HepG2 (cell line): ENCODE data around the gene SLC38A3. TPM values are rescaled to one million over a fixed set of nuclear protein-coding genes. Genes with fewer than 3 reads are reported as not detected.
A peak's percentile ranks its signal among the peaks of the same experiment; 100 is the strongest.

ENCODE experiments used
- GATA4 ChIP-seq: sonication (generic); IDR thresholded peaks from 2 replicates; pipeline ENCODE4 v1.6.1; 2016; ENCODE audit warnings: antibody characterized with exemption, low read depth, borderline replicate concordance
- GATAD1 ChIP-seq: IDR thresholded peaks from 2 replicates; pipeline ENCODE4 v1.6.1; 2016; ENCODE audit warnings: missing genetic modification reagents, missing compliant biosample characterization
- HES4 ChIP-seq: sonication (generic); formaldehyde crosslinking; IDR thresholded peaks from 2 replicates; pipeline ENCODE4 v1.9.0; 2021; ENCODE audit warnings: mild to moderate bottlenecking, missing genetic modification reagents, borderline replicate concordance
- HOXA5 ChIP-seq: sonication (generic); formaldehyde crosslinking; IDR thresholded peaks from 2 replicates; pipeline ENCODE4 v1.4.0; 2020; ENCODE audit warnings: missing genetic modification reagents
- KDM3A ChIP-seq: IDR thresholded peaks from 2 replicates; pipeline ENCODE4 v1.6.1; 2018; ENCODE audit warnings: low read depth, missing compliant biosample characterization
- MAFK ChIP-seq, 2 experiments: IDR thresholded peaks in 1 of 2; conservative IDR thresholded peaks in 1 of 2; 2 replicates each; pipeline ENCODE4 v1.6.1; 2011; ENCODE audit warnings: improper control_type of control experiment in 2 of 2, low read length in 2 of 2
- MBNL3 ChIP-seq: fragments of 250-450 bp; sonication (Bioruptor Pico); conservative IDR thresholded peaks from 2 replicates; pipeline ENCODE4 v1.8.0; 2022; ENCODE audit warnings: mild to moderate bottlenecking, inconsistent platforms
- MED1 ChIP-seq: sonication (generic); formaldehyde crosslinking; IDR thresholded peaks from 2 replicates; pipeline ENCODE4 v1.4.0; 2020; ENCODE audit warnings: missing genetic modification reagents
- MLX ChIP-seq: IDR thresholded peaks from 2 replicates; pipeline ENCODE4 v1.6.1; 2016
- MTF1 ChIP-seq: sonication (generic); formaldehyde crosslinking; IDR thresholded peaks from 2 replicates; pipeline ENCODE4 v1.5.0; 2020; ENCODE audit warnings: missing genetic modification reagents
- NR2C2 ChIP-seq: sonication (generic); formaldehyde crosslinking; IDR thresholded peaks from 2 replicates; pipeline ENCODE4 v1.4.0; 2020; ENCODE audit warnings: missing genetic modification reagents, mild to moderate bottlenecking, moderate library complexity, borderline replicate concordance
- PCBP1 ChIP-seq: fragments of 200-400 bp; formaldehyde crosslinking; IDR thresholded peaks from 2 replicates; pipeline ENCODE4 v1.6.1; 2017; ENCODE audit warnings: mild to moderate bottlenecking, low read depth, low read length, borderline replicate concordance
- PHF21A ChIP-seq: sonication (generic); formaldehyde crosslinking; IDR thresholded peaks from 2 replicates; pipeline ENCODE4 v1.5.0; 2020; ENCODE audit warnings: mild to moderate bottlenecking, missing genetic modification reagents
- PLRG1 ChIP-seq: fragments of 450-650 bp; conservative IDR thresholded peaks from 2 replicates; pipeline ENCODE4 v1.6.1; 2016
- PTBP1 ChIP-seq: fragments of 200-400 bp; formaldehyde crosslinking; IDR thresholded peaks from 2 replicates; pipeline ENCODE4 v1.6.1; 2018; ENCODE audit warnings: low read length, low read depth; ENCODE audit not compliant: poor library complexity, severe bottlenecking
- RAD51 ChIP-seq: fragments of 450-650 bp; IDR thresholded peaks from 2 replicates; pipeline ENCODE4 v1.6.1; 2016; ENCODE audit warnings: borderline replicate concordance
- RBFOX2 ChIP-seq: fragments of 200-400 bp; formaldehyde crosslinking; IDR thresholded peaks from 2 replicates; pipeline ENCODE4 v1.6.1; 2017; ENCODE audit warnings: low read depth, mild to moderate bottlenecking, low read length
- RBM22 ChIP-seq: fragments of 200-400 bp; formaldehyde crosslinking; optimal IDR thresholded peaks from 2 replicates; pipeline ENCODE3; 2017; ENCODE audit warnings: mild to moderate bottlenecking, low read length, moderate library complexity
- REXO4 ChIP-seq: sonication (generic); formaldehyde crosslinking; IDR thresholded peaks from 2 replicates; pipeline ENCODE4 v1.8.0; 2022; ENCODE audit warnings: missing genetic modification reagents, mild to moderate bottlenecking, borderline replicate concordance
- SNRNP70 ChIP-seq: fragments of 200-400 bp; formaldehyde crosslinking; IDR thresholded peaks from 2 replicates; pipeline ENCODE4 v1.6.1; 2017; ENCODE audit warnings: mild to moderate bottlenecking, low read depth, low read length, moderate library complexity
- SP1 ChIP-seq, 2 experiments: fragments of 450-650 bp in 1 of 2; sonication (generic) in 1 of 2; formaldehyde crosslinking in 1 of 2; IDR thresholded peaks; 2 replicates each; pipeline versions ENCODE4 v1.4.0 to v1.6.1; 2016 to 2020; ENCODE audit warnings: missing genetic modification reagents in 1 of 2
- STAG1 ChIP-seq: sonication (generic); formaldehyde crosslinking; IDR thresholded peaks from 2 replicates; pipeline ENCODE4 v1.4.0; 2020; ENCODE audit warnings: missing genetic modification reagents
- THYN1 ChIP-seq: sonication (generic); formaldehyde crosslinking; IDR thresholded peaks from 2 replicates; pipeline ENCODE4 v1.8.1; 2023; ENCODE audit warnings: low read depth, mild to moderate bottlenecking, moderate library complexity, missing genetic modification reagents, borderline replicate concordance
- TP53 ChIP-seq: sonication (generic); formaldehyde crosslinking; conservative IDR thresholded peaks from 2 replicates; pipeline ENCODE4 v1.4.0; 2020; ENCODE audit warnings: missing genetic modification reagents
- ZBTB7B ChIP-seq: sonication (generic); formaldehyde crosslinking; IDR thresholded peaks from 2 replicates; pipeline ENCODE4 v1.4.0; 2020; ENCODE audit warnings: missing genetic modification reagents
- ZKSCAN5 ChIP-seq: sonication (generic); formaldehyde crosslinking; IDR thresholded peaks from 2 replicates; pipeline ENCODE4 v1.5.1; 2020; ENCODE audit warnings: mild to moderate bottlenecking, missing genetic modification reagents
- ZNF12 ChIP-seq: sonication (generic); formaldehyde crosslinking; IDR thresholded peaks from 2 replicates; pipeline ENCODE4 v1.5.0; 2020; ENCODE audit warnings: missing genetic modification reagents
- ZNF30 ChIP-seq: sonication (generic); formaldehyde crosslinking; IDR thresholded peaks from 2 replicates; pipeline ENCODE4 v1.5.0; 2020; ENCODE audit warnings: mild to moderate bottlenecking, missing genetic modification reagents
- ZNF317 ChIP-seq: sonication (generic); formaldehyde crosslinking; IDR thresholded peaks from 2 replicates; pipeline ENCODE4 v1.5.0; 2020; ENCODE audit warnings: mild to moderate bottlenecking, missing genetic modification reagents
- ZNF331 ChIP-seq: sonication (generic); formaldehyde crosslinking; IDR thresholded peaks from 2 replicates; pipeline ENCODE4 v1.4.0; 2020; ENCODE audit warnings: missing genetic modification reagents
- ZNF563 ChIP-seq: sonication (generic); formaldehyde crosslinking; IDR thresholded peaks from 2 replicates; pipeline ENCODE4 v1.8.0; 2022; ENCODE audit warnings: mild to moderate bottlenecking, moderate library complexity, missing genetic modification reagents
- ZNF614 ChIP-seq: IDR thresholded peaks from 2 replicates; pipeline ENCODE4 v1.6.1; 2018; ENCODE audit warnings: missing biosample characterization, missing genetic modification reagents, inconsistent platforms, borderline replicate concordance
- ZNF75D ChIP-seq: sonication (generic); formaldehyde crosslinking; IDR thresholded peaks from 2 replicates; pipeline ENCODE4 v1.8.1; 2023; ENCODE audit warnings: missing genetic modification reagents, mild to moderate bottlenecking, borderline replicate concordance
- ZSCAN9 ChIP-seq: IDR thresholded peaks from 2 replicates; pipeline ENCODE4 v1.6.1; 2016; ENCODE audit warnings: borderline replicate concordance
- polyA plus RNA-seq, 8 experiments: library from polyadenylated mRNA; depleted of rRNA in 3 of 8; stranded (reverse) in 7 of 8; unstranded in 1 of 8; fragments of >200 nt; fragmentation: Illumina TruSeq in 4 of 8; extraction: Trizol in 4 of 8; gene quantifications; 2 replicates each; pipeline versions ENCODE4 v1.2.1 to v1.2.3, GENCODE V29; 2011 to 2016; ENCODE audit warnings: low read depth in 4 of 8, missing spikeins in 1 of 8, mixed read lengths in 1 of 8; ENCODE audit not compliant: insufficient read depth in 1 of 8
- total RNA-seq, 5 experiments: library from RNA; depleted of rRNA; stranded (reverse); fragments of >200 nt; fragmentation: Illumina TruSeq; extraction: Trizol; gene quantifications; 2 replicates each; pipeline ENCODE4 v1.2.3, GENCODE V29; 2016; ENCODE audit warnings: low read depth in 1 of 5

The SLC38A3 gene
- total and polyA plus RNA-seq, 2 of the 13 experiments (the other 11 are each of a cell fraction or from before 2014, with no cell fraction given), result 29.8 to 164 TPM

GRCh38 chr3:50189274-50189673, 15.8 kb upstream of the SLC38A3 start (continued):
- TF ChIP-seq SP1 (IDR thresholded peaks at IDR 0.05) (no peak), SP1 (CRISPR knock-in tag; IDR thresholded peaks at IDR 0.05) (no peak), GATAD1 (CRISPR knock-in tag) (no peak), MAFK (conservative IDR thresholded peaks at IDR 0.05 in 1 of 2, IDR thresholded peaks at IDR 0.05 in 1 of 2; ENCODE audit: low read length in 2 of 2) (no peak), GATA4 (no peak), KDM3A (CRISPR knock-in tag) (no peak), RAD51 (no peak), HES4 (no peak), ZBTB7B (CRISPR knock-in tag) (no peak), ZNF563 (CRISPR knock-in tag) (no peak), ZNF317 (no peak), TP53 (CRISPR knock-in tag) (no peak), PHF21A (CRISPR knock-in tag) (0 out of 2 replicates have a peak, but pooled peaks have one; percentile 41), MBNL3 (CRISPR knock-in tag) (no peak), HOXA5 (CRISPR knock-in tag) (peak; percentile 41; the same call in 1 of the 2 replicates), THYN1 (CRISPR knock-in tag) (no peak), ZSCAN9 (no peak; the same call in 1 of the 2 replicates), MED1 (peak; percentile 45; the same call in 1 of the 2 replicates), NR2C2 (CRISPR knock-in tag) (no peak), PCBP1 (no peak), ZKSCAN5 (CRISPR knock-in tag) (no peak), MTF1 (CRISPR knock-in tag) (no peak), ZNF30 (CRISPR knock-in tag) (no peak), ZNF331 (CRISPR knock-in tag) (0 out of 2 replicates have a peak, but pooled peaks have one; percentile 27), STAG1 (CRISPR knock-in tag) (peak; percentile 99), MLX (CRISPR knock-in tag) (no peak), ZNF12 (CRISPR knock-in tag) (no peak), RBFOX2 (no peak), ZNF75D (CRISPR knock-in tag) (no peak), SNRNP70 (no peak), REXO4 (no peak), PLRG1 (no peak), PTBP1 (no peak), ZNF614 (no peak), RBM22 (peak; percentile 73)
